Astrocyte (in vitro differentiated cells and primary cell): Measurements from ENCODE around the gene CHERP. TPM values are rescaled to one million over a fixed set of nuclear protein-coding genes. Genes with fewer than 3 reads are reported as not detected.
A peak's percentile ranks its signal among the peaks of the same experiment; 100 is the strongest.
"Not testable (repeated sequence)": the region's sequence is repeated elsewhere in the genome, so short reads cannot be mapped to it uniquely, and the experiment has no call there.

Experiments
- DNase-seq: peaks from one replicate; pipeline ENCODE4 v3.0.0-alpha.2; 2010; ENCODE audit warnings: low read depth
- FAIRE-seq: peaks from 2 replicates; lab custom pipeline; 2011; peaks lifted over from hg19 to GRCh38; lab: Jason Lieb, UNC
- H2AFZ ChIP-seq: 2 replicates; pipeline ENCODE4 v1.6.0; 2012; ENCODE audit warnings: low read depth, low read length, inconsistent platforms
- H3K27ac ChIP-seq: 2 replicates; pipeline ENCODE4 v1.5.1; 2011; ENCODE audit warnings: low read depth, low read length, inconsistent platforms
- H3K27me3 ChIP-seq: 2 replicates; pipeline ENCODE4 v1.6.0; 2011; ENCODE audit warnings: low read length, inconsistent platforms; ENCODE audit not compliant: insufficient read depth
- H3K36me3 ChIP-seq: 2 replicates; pipeline ENCODE4 v1.5.1; 2011; ENCODE audit warnings: low read length, inconsistent platforms; ENCODE audit not compliant: insufficient read depth
- H3K4me1 ChIP-seq: 2 replicates; pipeline ENCODE4 v1.5.1; 2011; ENCODE audit warnings: low read length, inconsistent platforms; ENCODE audit not compliant: insufficient read depth
- H3K4me2 ChIP-seq: 2 replicates; pipeline ENCODE4 v1.6.0; 2012; ENCODE audit warnings: low read length, inconsistent platforms
- H3K4me3 ChIP-seq: 2 replicates; pipeline ENCODE4 v1.5.1; 2011; ENCODE audit warnings: low read depth, mild to moderate bottlenecking, low read length, inconsistent platforms; ENCODE audit not compliant: insufficient read depth
- H3K79me2 ChIP-seq: 2 replicates; pipeline ENCODE4 v1.6.0; 2012; ENCODE audit warnings: mild to moderate bottlenecking, low read length, inconsistent platforms; ENCODE audit not compliant: insufficient read depth
- H3K9ac ChIP-seq: 2 replicates; pipeline ENCODE4 v1.6.0; 2012; ENCODE audit warnings: mild to moderate bottlenecking, low read length, inconsistent platforms
- H3K9me3 ChIP-seq: 2 replicates; pipeline ENCODE4 v1.5.1; 2012; ENCODE audit warnings: low read depth, mild to moderate bottlenecking, low read length, inconsistent platforms; ENCODE audit not compliant: insufficient read depth
- H4K20me1 ChIP-seq: 2 replicates; pipeline ENCODE4 v1.6.0; 2012; ENCODE audit warnings: low read length, inconsistent platforms; ENCODE audit not compliant: insufficient read depth
- H3K27ac Mint-ChIP-seq: one replicate; pipeline ENCODE4 v1.8.0; 2021; ENCODE audit warnings: mild to moderate bottlenecking, mixed read lengths; ENCODE audit not compliant: unreplicated experiment
- H3K27me3 Mint-ChIP-seq: one replicate; pipeline ENCODE4 v1.8.0; 2021; ENCODE audit warnings: low read depth, mixed read lengths; ENCODE audit not compliant: unreplicated experiment
- H3K36me3 Mint-ChIP-seq: one replicate; pipeline ENCODE4 v1.8.0; 2021; ENCODE audit warnings: low read depth, mixed read lengths; ENCODE audit not compliant: unreplicated experiment
- H3K4me1 Mint-ChIP-seq: one replicate; pipeline ENCODE4 v1.8.0; 2021; ENCODE audit warnings: low read depth, mixed read lengths; ENCODE audit not compliant: unreplicated experiment
- H3K4me3 Mint-ChIP-seq: one replicate; pipeline ENCODE4 v1.8.0; 2021; ENCODE audit warnings: mild to moderate bottlenecking, moderate library complexity, mixed read lengths; ENCODE audit not compliant: unreplicated experiment
- H3K9me3 Mint-ChIP-seq: one replicate; pipeline ENCODE4 v1.8.0; 2021; ENCODE audit warnings: mild to moderate bottlenecking, mixed read lengths; ENCODE audit not compliant: unreplicated experiment
- CTCF ChIP-seq: IDR thresholded peaks from 2 replicates; pipeline ENCODE4 v1.5.1; 2011; ENCODE audit warnings: low read depth, mild to moderate bottlenecking, inconsistent platforms, low read length, moderate library complexity; ENCODE audit not compliant: insufficient read depth
- EZH2 ChIP-seq: IDR thresholded peaks from 2 replicates; pipeline ENCODE4 v1.6.1; 2012; ENCODE audit warnings: mild to moderate bottlenecking, low read length, inconsistent platforms; ENCODE audit not compliant: insufficient read depth
- total RNA-seq: library from RNA; stranded (reverse); gene quantifications from 2 replicates; pipeline ENCODE4 v1.2.1, GENCODE V29; 2021

CHERP gene
- total RNA-seq, 1 donor from 2014 or later, result 45.3 TPM

- Mint-ChIP-seq H3K27ac (no peak overlapping the region), H3K4me1 (peaks cover 9% of the 10 kb centered on the region), H3K9me3 (no peaks in the 10 kb centered on the region), H3K27me3 (no peaks in the 10 kb centered on the region), H3K36me3 (peaks cover 21% of the 10 kb centered on the region), H3K4me3 (no peak overlapping the region)
- Histone ChIP-seq H3K79me2 (peaks cover 8% of the 10 kb centered on the region), H3K36me3 (peaks cover 50% of the 10 kb centered on the region), H4K20me1 (peaks cover 47% of the 10 kb centered on the region), H3K4me1 (no peaks in the 10 kb centered on the region), H3K27me3 (no peaks in the 10 kb centered on the region), H2AFZ (no peak overlapping the region), H3K4me3 (no peak overlapping the region), H3K9me3 (no peaks in the 10 kb centered on the region), H3K9ac (no peak overlapping the region), H3K4me2 (no peak overlapping the region), H3K27ac (no peak overlapping the region)
- TF ChIP-seq EZH2 (no peak), CTCF (no peak)
- FAIRE-seq (no peak), DNase-seq (no peak)
Measured at GRCh38 chr19:16561382-16561781, 19.1 kb upstream of the CHERP start.

DNA sequence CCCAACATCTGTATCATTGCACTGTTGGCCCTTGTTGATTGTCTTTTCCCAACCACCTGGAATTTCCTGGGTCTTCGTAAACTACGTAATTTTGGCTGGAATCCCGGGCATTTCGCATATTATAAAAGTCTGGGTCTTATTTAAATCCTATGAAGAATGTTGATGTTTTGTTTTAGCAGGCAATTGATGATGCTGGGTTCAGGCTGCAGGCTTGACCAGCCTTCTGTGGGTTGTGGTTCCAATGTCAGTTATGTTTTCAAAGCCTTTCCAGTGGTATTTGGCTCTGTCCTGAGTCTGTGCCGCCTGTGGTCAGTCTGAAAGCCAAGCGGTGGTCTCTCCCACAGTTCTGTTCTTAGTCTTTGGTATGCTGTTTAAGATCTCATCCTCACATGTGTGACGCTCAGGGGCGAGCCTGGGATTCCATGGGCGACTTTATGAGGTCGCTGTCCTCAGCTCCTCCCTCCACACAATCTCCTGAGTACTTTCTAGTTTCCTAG, 17.6 kb upstream of the CHERP start:
- FAIRE-seq (no peak), DNase-seq (peak; percentile 65)
- Histone ChIP-seq H3K36me3 (peaks cover 48% of the 10 kb centered on the region), H3K27ac (peak overlapping the region; percentile 70), H2AFZ (no peak overlapping the region), H3K9ac (peak overlapping the region; percentile 40), H3K4me3 (no peak overlapping the region), H4K20me1 (peaks cover 51% of the 10 kb centered on the region), H3K4me2 (no peak overlapping the region), H3K79me2 (peaks cover 5% of the 10 kb centered on the region), H3K4me1 (no peaks in the 10 kb centered on the region), H3K9me3 (no peaks in the 10 kb centered on the region), H3K27me3 (no peaks in the 10 kb centered on the region)
- peaks cover 20% of the 10 kb centered on the region for H3K36me3 Mint-ChIP-seq
- peaks cover 9% of the 10 kb centered on the region for H3K4me1 Mint-ChIP-seq
- H3K9me3 Mint-ChIP-seq, result no peaks in the 10 kb centered on the region
- TF ChIP-seq EZH2 (no peak), CTCF (no peak)
- H3K27me3 Mint-ChIP-seq, result no peaks in the 10 kb centered on the region
- peak overlapping the region; percentile 9 for H3K4me3 Mint-ChIP-seq
- peak overlapping the region; percentile 38 for H3K27ac Mint-ChIP-seq

- Mint-ChIP-seq H3K27ac (no peak overlapping the region), H3K4me3 (no peak overlapping the region), H3K9me3 (no peaks in the 10 kb centered on the region), H3K36me3 (peaks cover 24% of the 10 kb centered on the region), H3K4me1 (peaks cover 6% of the 10 kb centered on the region), H3K27me3 (no peaks in the 10 kb centered on the region)
- peaks cover 58% of the 10 kb centered on the region for H4K20me1 ChIP-seq
- H3K9me3 ChIP-seq, result no peaks in the 10 kb centered on the region
- H3K36me3 ChIP-seq, result peaks cover 30% of the 10 kb centered on the region
- H3K4me1 ChIP-seq, result no peaks in the 10 kb centered on the region
- no peaks in the 10 kb centered on the region for H3K27me3 ChIP-seq
- no peak overlapping the region for H3K27ac ChIP-seq
- FAIRE-seq (no peak), DNase-seq (no peak)
- H3K79me2 ChIP-seq, result no peaks in the 10 kb centered on the region
- H2AFZ ChIP-seq, result no peak overlapping the region
- H3K9ac ChIP-seq, result no peak overlapping the region
- H3K4me2 ChIP-seq, result no peak overlapping the region
- no peak overlapping the region for H3K4me3 ChIP-seq
- no peak for TF ChIP-seq CTCF
- TF ChIP-seq EZH2, result no peak
Measured at GRCh38 chr19:16554776-16555175, 12.5 kb upstream of the CHERP start.

GRCh38 chr19:16551902-16552301, 9.7 kb upstream of the CHERP start:
- not testable (repeated sequence) for H3K27ac ChIP-seq, H3K79me2 ChIP-seq, H3K9ac ChIP-seq, H3K27me3 ChIP-seq, H3K4me3 Mint-ChIP-seq, H3K27ac Mint-ChIP-seq, H2AFZ ChIP-seq, H3K9me3 Mint-ChIP-seq, H3K4me1 Mint-ChIP-seq, H3K4me3 ChIP-seq, FAIRE-seq, DNase-seq, H3K4me2 ChIP-seq, H3K4me1 ChIP-seq, H3K27me3 Mint-ChIP-seq, H3K9me3 ChIP-seq
- H3K36me3 Mint-ChIP-seq, result peaks cover 16% of the 10 kb centered on the region
- peaks cover 19% of the 10 kb centered on the region for H3K36me3 ChIP-seq
- H4K20me1 ChIP-seq, result peaks cover 59% of the 10 kb centered on the region
